Activated CD8-positive, alpha-beta memory T cell treated with anti-CD3 and anti-CD28 coated beads for 36 hours (primary cell): Measurements from ENCODE around the gene DDX41. TPM values are rescaled to one million over a fixed set of nuclear protein-coding genes. Genes with fewer than 3 reads are reported as not detected.
"Not testable (repeated sequence)": the region's sequence is repeated elsewhere in the genome, so short reads cannot be mapped to it uniquely, and the experiment has no call there.

Experiments used
- CTCF ChIA-PET: fragments of 350-600 bp; sonication (Branson Sonifier 250); formaldehyde crosslinking; loops from one replicate; lab custom pipeline; 2021; ENCODE audit warnings: antibody characterized with exemption; lab: Charles Lee
- POLR2A ChIA-PET: fragments of 350-600 bp; sonication (Branson Sonifier 250); formaldehyde crosslinking; loops from one replicate; lab custom pipeline; 2021; ENCODE audit warnings: antibody characterized with exemption; lab: Charles Lee
- total RNA-seq, 2 experiments: library from RNA; stranded (reverse); gene quantifications; one replicate each; pipeline ENCODE4 v1.2.3, GENCODE V29; 2021

Gene DDX41
- total RNA-seq, 2 experiments from 2014 or later, result 204 to 212 TPM

DNA sequence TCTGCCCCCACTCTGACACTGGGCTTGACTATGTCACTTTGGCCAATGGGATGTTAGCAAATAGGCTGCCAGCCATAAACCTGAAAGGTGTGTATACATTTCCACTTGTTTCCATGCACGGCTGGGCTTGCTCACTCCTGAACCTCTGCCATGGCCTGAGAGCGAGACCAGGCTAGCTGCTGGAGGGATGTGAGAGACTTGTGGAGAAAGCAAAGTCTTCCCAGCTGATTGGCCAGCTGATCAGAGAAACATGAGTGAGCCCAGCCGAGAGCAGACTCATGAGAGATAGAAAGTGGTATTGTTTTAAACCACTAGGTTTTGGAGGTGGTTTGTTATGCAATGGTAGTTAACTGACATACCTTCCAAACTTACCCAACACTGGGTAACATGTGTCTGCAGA is 23.7 kb upstream of the DDX41 start:
- CTCF ChIA-PET, result no interaction called here
- POLR2A ChIA-PET, result no interaction called here

DNA sequence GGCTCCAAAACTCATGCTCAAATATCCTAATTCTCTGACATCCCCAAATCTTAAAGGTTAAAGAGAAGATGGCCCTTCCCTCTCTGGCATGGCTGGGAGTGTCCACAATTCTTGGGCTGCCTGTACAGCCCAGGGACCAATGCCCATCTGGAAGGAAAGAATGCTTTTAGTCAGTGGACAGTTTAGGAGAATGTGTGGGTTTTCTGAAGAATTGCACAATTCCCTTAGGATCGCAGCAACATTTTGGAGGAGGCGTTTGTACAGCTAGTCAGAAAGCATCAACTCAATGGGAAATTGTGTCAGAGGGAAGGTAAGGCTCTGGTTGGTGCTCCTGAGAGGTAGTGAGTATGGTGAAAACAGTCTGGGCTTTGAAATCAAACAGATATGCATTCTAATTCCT is 22.6 kb upstream of the DDX41 start:
- CTCF ChIA-PET, result no interaction called here
- POLR2A ChIA-PET, result no interaction called here

DNA sequence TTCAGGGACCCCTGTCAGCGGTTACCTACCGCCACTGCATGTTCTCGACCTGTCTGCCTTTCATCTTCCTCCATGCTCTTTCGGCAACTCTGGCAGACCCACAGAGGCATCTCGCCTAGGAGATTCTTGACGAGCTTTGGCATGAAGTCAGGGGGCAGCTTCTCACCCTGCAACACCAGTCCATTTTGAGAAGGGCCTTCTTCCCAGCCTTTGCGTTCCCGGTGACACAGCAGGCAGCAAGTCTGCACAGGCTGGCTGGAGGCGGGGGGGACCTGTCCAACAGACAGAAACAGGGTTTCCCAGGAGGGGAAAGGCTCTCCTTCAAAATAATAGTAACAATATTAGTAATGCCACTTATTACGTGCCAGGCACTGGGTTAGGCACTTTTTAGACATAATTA is 22.1 kb upstream of the DDX41 start:
- POLR2A ChIA-PET, result no interaction called here

DNA sequence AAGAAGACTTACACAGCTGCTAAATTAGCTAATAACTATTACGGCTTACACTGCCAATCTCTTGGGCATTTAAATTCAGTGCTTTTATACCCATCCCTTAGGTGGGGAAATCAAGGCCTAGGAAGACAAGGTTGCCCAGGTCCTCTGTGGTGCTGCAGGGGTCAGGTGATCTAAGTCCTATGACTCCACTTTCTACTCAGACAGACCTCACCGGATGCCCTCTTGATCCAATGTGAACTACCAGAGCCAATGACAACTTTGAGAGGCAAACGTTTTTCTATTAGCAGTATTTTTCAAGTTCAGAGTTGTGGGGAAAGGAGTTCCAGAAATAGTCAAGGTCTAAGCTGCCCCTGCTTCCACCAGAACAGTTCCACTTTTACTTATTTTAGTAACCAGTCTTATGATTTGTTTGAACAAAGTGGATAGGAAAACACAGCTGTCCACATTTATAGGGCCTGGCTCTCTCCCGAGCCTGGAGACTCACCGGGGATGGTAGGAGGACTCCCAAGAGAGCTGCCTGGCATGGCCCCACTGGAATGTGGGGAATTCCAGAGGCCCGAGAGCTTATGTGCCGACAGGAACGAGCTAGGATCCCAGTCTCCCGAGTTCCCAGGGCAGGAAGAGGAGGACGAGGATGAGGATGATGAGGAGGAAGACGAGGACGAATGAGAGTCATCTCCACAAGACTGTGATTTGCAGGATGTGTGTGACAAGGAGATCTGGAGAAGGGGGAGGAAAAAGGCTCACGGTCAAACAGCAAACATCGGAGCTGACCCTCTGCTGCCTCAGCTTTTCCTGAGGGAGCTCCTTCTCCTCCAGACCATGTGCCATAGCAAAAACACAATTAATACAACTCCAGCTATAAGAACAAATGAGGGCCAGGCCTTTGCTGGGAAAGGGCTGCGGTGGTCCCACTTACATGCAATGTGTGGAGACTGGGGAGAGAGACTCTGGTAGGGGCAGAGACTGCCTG is 20.9 kb upstream of the DDX41 start:
- ChIA-PET POLR2A (no interaction called here), CTCF (no interaction called here)

More for the DNA sequence above, 22.1 kb upstream of the DDX41 start:
- CTCF ChIA-PET, result no interaction called here

DNA sequence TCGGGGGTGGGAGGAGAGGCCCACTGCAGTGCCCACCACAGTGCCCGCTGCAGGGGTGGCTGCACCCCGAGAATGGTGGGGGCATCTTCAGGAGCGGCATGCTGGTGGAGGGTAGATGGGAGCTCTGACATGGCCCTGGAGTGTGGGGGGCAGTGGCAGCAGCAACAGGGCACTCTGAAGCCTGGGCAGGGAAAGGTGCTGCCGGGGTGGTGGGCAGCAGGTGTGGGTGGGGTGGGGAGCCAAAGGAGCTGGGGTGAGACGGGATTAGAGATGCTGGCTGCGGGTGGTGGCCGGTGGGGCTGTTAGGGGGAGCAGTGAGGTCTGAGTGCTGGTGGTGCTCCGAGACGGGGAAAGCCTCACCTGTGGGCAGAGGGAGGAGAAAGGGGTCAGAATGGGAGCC is 19.6 kb upstream of the DDX41 start:
- CTCF ChIA-PET, result no interaction called here

DNA sequence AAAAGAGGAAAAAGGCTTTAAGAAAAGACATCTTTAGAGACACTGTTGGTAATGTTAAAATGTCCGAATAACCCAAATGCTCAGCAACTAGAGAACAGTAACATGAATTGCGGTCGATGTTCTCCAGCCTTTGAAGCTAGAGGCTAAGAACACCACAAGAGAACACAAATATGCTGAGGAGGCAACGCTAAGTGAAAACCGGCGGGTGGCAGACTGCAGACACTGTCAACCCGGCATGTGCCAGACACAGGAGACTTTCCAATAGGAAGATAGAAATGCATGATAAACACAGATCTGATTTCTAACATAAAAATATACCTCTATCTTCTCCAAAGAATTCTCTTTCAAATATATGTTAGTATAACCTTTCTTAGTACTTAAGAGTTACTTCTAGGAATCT is 18.4 kb upstream of the DDX41 start:
- ChIA-PET CTCF (no interaction called here), POLR2A (no interaction called here)

More for the DNA sequence above, 19.6 kb upstream of the DDX41 start:
- POLR2A ChIA-PET, result no interaction called here

DNA sequence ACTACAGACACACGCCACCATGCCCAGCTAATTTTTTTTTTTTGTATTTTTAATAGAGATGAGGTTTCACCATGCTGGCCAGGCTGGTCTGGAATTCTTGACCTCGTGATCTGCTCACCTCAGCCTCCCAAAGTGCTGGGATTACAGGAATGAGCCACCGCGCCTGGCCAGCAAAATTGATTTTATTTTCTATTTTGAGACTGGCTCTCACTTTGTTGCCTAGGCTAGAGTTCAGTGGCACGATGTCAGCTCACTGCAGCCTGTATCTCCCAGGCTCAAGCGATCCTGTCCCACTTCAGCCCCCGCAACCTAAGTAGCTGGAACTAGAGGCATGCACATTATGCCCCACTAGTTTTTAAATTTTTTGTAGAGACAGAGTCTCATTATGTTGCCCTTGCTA is 17.7 kb upstream of the DDX41 start:
- CTCF ChIA-PET, result interaction anchor here (1.0 kb wide), 1 partner anchor 33 kb away, joined by 3 read pairs; no protein-coding TSS in a partner anchor
- POLR2A ChIA-PET, result not testable (repeated sequence)

DNA sequence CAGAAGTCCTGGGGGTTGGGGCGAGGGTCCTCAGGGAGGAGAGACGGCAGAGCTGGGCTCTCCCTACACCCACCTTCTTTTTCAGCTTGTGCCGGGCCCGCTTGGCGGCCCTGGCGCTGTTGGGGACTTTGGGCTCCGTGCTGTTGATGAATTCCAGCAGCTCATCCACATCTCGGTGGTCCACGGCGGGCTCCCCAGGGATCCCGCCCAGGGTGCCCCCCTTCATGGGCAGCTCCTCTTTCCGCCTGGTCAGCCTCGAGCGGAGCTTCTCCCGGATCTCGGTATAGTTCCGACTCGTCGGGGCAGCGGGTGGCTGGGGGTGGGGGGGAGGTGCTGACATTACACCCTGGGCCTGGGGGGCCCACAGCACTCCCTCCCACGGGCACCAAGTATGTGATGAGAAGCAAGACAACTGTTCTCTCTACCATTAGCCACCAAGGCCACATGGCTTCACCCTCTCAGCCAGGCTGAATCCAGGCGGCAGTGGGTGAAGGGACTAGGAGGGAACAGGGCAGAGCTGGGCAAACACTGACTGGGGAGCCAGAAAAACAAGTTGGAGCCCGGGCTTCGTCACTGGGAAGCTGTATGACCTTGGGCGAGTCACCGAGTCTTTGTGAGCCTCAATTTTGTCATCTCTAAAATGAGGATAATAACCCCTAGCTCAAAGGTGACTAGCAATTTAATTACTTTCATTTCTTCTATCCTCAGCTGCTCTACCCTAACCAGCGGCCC is 14.6 kb upstream of the DDX41 start:
- ChIA-PET CTCF (no interaction called here), POLR2A (no interaction called here)

DNA sequence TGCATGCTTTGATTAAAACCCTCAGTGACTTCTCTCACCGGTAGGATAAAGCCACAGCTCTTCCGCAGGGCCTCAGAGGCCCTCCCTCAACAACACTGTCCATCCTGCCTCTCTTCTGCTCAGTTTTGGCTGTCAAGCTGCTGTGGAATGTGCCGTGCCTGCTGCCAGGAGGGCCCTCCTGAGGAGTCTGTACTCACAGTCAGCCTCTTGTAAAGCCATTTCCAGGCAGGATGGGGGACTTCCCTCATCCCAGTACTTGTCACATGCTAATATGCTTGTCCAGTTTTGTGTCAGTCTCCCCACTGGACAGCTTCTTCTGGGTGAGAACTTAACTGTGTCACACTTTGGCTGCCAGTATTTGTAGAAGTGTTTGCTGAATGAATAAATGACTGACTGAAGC is 13.9 kb upstream of the DDX41 start:
- ChIA-PET CTCF (no interaction called here), POLR2A (no interaction called here)

DNA sequence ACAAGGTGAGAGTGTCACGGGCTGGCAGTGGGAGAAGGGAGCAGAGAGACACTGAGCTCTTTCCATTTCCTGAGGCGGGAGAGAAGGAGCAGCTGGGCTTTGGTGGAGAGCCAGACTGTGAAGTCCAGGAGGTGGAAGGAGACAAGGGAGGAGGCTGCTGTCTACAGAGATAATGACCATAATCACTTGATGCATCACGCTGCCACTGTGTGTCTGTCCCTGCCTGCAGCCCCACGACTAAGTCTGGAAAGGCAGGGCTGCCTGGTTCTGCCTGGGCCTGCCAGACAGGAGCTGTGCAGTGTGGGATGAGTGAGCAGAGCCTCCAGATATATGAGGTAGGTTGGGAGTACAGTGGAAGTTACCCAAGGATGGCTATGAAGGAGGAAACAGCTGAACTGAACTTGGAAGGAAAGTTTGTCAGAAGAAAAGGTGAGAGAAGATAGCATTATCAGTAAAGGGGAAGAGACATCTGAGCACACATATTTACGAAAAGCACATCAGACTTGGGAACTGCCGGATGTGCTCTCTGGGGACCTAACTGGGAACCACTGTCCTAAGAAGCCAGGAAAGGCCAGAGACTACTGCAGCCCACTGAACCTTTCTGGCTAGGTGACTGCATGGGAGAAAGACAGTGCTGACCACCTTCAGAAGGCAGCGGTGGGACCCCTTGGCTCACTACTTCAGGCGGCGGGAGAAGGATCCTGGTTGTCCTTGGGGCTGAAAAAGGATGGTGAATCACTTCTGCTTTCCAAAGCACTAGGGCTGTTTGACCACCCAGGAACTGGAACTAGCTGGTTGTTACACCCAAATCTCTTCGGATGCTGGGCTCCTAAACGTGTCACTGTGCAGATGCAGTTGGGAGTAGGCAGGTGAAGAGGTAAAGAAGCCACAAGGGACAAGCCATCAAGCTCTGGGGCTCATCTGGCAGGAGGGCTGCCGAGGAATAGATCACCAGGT is 12.8 kb upstream of the DDX41 start:
- CTCF ChIA-PET, result no interaction called here
- POLR2A ChIA-PET, result no interaction called here

DNA sequence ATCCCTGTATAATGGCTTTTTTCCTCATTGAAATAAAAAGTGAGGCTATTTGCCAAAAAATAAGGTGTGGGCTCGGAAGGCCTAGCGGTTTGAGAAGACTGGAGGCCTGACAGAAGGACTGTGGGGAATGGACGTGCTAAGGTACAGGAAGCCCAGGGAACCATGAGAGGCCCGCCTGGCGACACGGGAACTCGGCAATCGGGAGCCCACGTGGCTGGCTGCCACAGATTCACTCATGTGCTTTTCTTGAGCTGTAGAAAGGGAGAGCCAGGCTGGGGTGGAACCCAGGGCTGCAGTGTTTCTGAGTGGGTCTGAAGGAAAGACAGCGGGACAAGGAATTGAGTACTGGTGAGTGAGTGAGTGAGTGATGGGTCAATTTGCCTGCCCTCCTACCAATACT is 11.9 kb upstream of the DDX41 start:
- POLR2A ChIA-PET, result no interaction called here
- CTCF ChIA-PET, result no interaction called here

DNA sequence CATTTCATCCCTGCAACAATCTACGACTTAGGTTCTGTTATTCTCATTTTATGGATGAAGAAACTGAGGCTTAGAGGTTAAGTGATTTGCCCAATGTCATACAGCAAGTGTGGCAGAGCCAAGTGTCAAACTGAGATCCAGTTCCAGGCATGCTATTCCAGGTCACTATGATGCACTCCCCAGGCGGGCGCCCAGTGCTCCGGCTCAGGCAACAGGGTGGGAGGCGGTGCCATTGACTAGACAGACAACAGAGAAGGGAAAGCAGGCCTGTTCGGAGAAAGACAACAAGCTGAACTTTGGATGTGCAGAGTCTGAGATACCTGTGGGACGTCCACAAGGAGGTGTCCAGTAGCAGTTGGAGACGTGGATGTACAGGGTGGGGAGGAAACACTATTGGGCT is 10.8 kb upstream of the DDX41 start:
- POLR2A ChIA-PET, result no interaction called here

DNA sequence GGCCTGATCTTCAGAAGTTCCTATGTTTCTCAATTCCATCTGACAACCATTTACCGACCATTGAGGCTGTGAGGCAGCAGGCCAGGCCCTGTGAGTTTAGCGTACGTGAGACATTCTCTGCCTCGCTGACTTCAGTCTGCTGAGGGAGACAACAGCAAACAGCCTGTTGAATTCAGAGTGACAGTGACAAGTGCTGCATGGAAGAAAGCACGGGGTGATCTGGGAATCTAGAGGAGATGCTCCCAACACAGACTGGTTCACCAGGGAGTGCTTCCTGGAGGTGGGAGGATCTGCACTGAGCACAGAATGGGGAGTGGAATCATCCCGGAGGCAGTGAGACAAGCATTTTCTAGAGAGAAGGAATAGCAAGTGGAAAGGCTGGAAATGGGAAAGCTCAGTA is 10.0 kb upstream of the DDX41 start:
- POLR2A ChIA-PET, result no interaction called here
- CTCF ChIA-PET, result interaction anchor here (1.2 kb wide), 1 partner anchor 26 kb away, joined by 4 read pairs; no protein-coding TSS in a partner anchor

More for the DNA sequence above, 10.8 kb upstream of the DDX41 start:
- CTCF ChIA-PET, result interaction anchor here (1.2 kb wide), 1 partner anchor 26 kb away, joined by 4 read pairs; no protein-coding TSS in a partner anchor

DNA sequence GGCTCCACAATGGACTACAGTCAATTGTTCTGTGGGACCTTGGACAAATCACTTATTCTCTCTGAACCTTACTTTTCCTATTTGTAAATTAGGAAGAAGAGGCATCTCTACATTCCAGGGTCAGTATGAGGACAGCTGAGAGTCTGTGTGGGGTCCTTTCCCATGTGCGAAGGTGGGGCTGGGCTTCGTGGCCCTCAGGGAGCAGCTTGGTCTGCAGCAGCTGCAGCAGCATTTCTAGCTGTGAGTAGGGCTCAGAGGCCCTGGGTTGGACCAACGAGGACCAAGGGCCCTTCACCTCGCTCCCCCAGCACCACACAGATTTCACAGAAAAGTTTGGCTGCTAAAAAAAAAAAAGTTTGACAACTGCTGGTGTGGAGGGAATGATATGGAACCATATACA is 9.4 kb upstream of the DDX41 start:
- CTCF ChIA-PET, result no interaction called here
- POLR2A ChIA-PET, result no interaction called here

DNA sequence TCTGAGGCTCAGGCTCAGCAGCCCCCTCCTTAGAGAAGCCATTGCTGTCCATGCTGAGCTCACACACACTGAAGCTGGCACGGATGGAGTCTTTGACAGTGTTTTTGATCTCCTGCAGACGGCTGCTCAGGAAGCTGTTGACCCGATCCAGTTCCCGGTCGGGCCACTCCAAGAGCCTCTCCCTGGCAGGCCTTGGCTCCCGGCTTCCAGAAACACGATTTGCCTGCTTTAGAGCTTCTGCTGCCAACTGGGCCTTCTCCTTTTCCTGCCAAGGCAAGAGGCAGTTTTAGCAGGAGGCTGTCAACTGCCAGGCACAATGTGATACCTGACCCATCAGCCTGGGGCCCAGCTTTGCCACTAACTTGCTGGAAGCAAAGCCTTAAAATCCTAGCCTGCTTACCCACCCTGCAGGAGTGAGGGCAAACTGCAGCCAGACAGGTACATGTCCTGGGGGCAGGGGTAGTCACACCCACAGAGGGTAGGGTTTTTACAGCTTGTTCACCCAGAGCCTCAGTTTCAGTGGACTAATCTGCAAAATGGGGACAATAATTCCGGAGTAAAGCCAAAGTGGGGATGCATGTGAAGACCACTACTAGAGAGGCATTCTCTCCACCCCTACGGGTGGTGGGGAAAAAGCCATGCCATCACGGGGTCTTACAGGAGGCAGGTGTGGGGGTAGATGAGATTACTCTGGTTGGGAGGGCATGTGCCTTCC is 8.3 kb upstream of the DDX41 start:
- ChIA-PET CTCF (interaction anchor here (1.4 kb wide), 1 partner anchor 24 kb away, joined by 5 read pairs; no protein-coding TSS in a partner anchor), POLR2A (no interaction called here)

DNA sequence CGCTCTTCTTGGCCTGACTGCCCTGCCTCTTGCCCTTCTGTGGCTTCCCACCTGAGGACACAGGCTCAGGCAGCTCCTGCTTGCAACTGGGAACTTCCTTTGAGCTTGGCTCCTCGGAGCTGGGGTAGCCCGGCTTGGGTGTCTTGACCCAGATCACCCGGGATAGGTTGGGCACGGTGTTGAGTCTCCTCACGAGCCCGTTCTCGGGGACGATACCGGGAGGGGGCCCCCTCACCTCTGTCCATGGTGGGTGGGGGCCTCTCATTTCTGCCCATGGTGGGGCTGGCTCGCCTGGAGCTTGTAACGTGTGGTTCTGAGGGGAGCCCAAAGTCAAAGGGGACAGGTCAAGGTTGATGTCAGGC is 7.8 kb upstream of the DDX41 start:
- ChIA-PET POLR2A (no interaction called here), CTCF (interaction anchor here (1.4 kb wide), 1 partner anchor 23 kb away, joined by 5 read pairs; no protein-coding TSS in a partner anchor)

DNA sequence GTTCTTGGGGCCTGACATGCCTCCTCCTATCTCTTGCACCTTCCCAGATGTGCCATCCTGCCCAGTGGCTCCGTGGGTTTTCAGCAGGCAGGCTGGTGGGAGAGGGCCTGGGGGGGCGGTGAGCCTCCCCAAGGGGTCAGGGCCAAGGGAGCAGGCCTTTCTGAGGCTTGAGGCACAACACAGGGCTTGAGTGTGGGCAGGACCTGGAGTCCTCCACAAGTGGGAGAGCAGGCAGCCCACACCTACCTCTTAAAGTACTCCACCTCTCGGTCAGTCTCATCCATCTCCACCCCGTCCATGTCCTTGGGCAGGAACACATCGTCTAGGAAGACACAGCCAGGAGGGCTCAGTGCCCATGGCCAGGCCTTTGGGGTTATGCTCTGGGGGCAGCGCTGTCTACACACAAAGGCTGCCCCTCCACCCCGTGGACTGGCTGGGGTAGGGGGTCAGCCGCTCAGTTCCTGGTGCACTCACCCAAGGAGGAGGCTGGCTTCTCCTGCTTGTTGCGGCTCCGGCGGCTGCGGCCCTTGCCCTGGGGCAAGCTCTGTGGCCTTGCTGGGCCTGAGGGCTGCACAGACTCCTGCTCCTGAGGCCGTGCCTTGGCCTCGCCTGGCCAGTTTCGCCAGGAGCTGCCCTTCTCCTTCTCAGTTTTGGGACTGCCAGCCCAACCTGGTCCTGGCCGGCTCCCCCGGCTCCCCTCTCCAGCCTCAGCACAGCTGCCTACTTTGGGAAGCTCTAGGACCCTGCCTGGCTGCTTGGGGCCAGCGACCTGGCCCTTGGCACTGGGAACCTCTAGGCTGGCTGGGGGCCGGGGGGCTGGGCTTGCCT is 7.2 kb upstream of the DDX41 start:
- ChIA-PET CTCF (interaction anchor here (1.4 kb wide), 1 partner anchor 23 kb away, joined by 5 read pairs; no protein-coding TSS in a partner anchor), POLR2A (no interaction called here)
